ENCODE measurements around the gene GAB2. TPM values are rescaled to one million over a fixed set of nuclear protein-coding genes. Genes with fewer than 3 reads are reported as not detected.

GAB2 gene
- total and polyA plus RNA-seq, 2 of the 4 experiments (the other 2 are of a cell fraction), result 3.3 to 5.9 TPM

DNA sequence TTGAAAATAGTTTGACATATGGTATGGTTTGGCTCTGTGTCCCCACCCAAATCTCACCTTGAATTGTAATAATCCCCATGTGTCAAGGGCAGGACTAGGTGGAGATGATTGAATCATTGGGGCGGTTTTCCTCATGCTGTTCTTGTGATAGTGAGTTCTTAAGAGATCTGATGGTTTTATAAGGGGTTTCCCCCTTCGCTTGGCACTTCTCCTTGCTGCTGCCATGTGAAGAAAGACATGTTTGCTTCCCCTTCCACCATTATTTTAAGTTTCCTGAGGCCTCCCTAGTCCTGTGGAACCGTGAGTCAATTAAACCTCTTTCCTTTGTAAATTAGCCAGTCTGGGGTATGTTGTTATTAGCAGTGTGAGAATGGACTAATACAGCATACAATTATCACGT lies 236.9 kb downstream of the GAB2 start:
- H4K5ac ChIP-seq (ENCODE audit: low read depth, low read length), result no peak overlapping the region
- DNase-seq, result no peak

More for the DNA sequence above, 236.9 kb downstream of the GAB2 start:
- ChIA-PET POLR2A (ENCODE audit: unreplicated experiment) (no interaction called here), CTCF (no interaction called here)
- H3K56ac ChIP-seq (ENCODE audit: extremely low read depth, insufficient read depth, low read length), result no peak overlapping the region
- no peak overlapping the region for H3K9ac ChIP-seq (ENCODE audit: low read depth, low read length)
- peaks cover 19 to 75% of the 10 kb centered on the region in 2 experiments for H3K79me1 ChIP-seq (ENCODE audit: low read depth in 1 of 2, low read length in 2 of 2)
- no peak overlapping the region for H2BK120ac ChIP-seq (ENCODE audit: low read depth, low read length)
- no peak overlapping the region for H3K18ac ChIP-seq (ENCODE audit: low read depth, low read length)
- H2AK5ac ChIP-seq (ENCODE audit: low read depth, low read length), result no peak overlapping the region
- no peak overlapping the region for H4K8ac ChIP-seq (ENCODE audit: low read depth in 2 of 2, low read length in 2 of 2)
- no TSS peak for BruUV-seq (replicated peaks)
- H4K91ac ChIP-seq (ENCODE audit: insufficient read depth, low read depth, low read length), result no peak overlapping the region
- no peak overlapping the region for H2BK20ac ChIP-seq (ENCODE audit: low read depth, low read length)
- no peak for ATAC-seq (ENCODE audit: low read depth)
- H3K23ac ChIP-seq (ENCODE audit: low read depth, low read length), result no peak overlapping the region
- H3K36me3 ChIP-seq (ENCODE audit: control insufficient read depth, insufficient read depth, low read length), result peaks cover 10% of the 10 kb centered on the region
- H2BK15ac ChIP-seq (ENCODE audit: low read depth, low read length), result no peak overlapping the region
- dilution Hi-C loops (cut with HindIII; ENCODE audit: low sequenced_read_pairs, unreplicated experiment), result no loop called here
- no peak overlapping the region for H2AFZ ChIP-seq (replicated peaks; ENCODE audit: low read length, poor library complexity)
- H3K9me1 ChIP-seq (ENCODE audit: insufficient read depth, low read length), result peaks cover 12% of the 10 kb centered on the region
- in situ Hi-C loops (cut with MboI; ENCODE audit: low sequenced_read_pairs), result no loop called here
- H3K4me2 ChIP-seq (ENCODE audit: low read depth, low read length), result no peak overlapping the region
- TF ChIP-seq BHLHE40 (IDR thresholded peaks at IDR 0.05; ENCODE audit: low read depth, low read length), result no peak
- no peak for TF ChIP-seq MAZ (IDR thresholded peaks at IDR 0.05; ENCODE audit: borderline replicate concordance, low read depth, low read length)
- TF ChIP-seq RCOR1 (IDR thresholded peaks at IDR 0.05; ENCODE audit: insufficient replicate concordance, low read length), result no peak
- TF ChIP-seq RFX5 (IDR thresholded peaks at IDR 0.05; ENCODE audit: low read depth, low read length), result no peak
- TF ChIP-seq, protein P1, sequence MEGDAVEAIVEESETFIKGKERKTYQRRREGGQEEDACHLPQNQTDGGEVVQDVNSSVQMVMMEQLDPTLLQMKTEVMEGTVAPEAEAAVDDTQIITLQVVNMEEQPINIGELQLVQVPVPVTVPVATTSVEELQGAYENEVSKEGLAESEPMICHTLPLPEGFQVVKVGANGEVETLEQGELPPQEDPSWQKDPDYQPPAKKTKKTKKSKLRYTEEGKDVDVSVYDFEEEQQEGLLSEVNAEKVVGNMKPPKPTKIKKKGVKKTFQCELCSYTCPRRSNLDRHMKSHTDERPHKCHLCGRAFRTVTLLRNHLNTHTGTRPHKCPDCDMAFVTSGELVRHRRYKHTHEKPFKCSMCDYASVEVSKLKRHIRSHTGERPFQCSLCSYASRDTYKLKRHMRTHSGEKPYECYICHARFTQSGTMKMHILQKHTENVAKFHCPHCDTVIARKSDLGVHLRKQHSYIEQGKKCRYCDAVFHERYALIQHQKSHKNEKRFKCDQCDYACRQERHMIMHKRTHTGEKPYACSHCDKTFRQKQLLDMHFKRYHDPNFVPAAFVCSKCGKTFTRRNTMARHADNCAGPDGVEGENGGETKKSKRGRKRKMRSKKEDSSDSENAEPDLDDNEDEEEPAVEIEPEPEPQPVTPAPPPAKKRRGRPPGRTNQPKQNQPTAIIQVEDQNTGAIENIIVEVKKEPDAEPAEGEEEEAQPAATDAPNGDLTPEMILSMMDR (conservative IDR thresholded peaks at IDR 0.05; ENCODE audit: low read depth, low read length), result no peak
- no peak for TF ChIP-seq POLR2A (IDR thresholded peaks at IDR 0.05; ENCODE audit: low read depth, low read length)
- no peak for TF ChIP-seq FOS (IDR thresholded peaks at IDR 0.05; ENCODE audit: low read depth, low read length)
- TF ChIP-seq NFE2L2 (IDR thresholded peaks at IDR 0.05; ENCODE audit: low read depth, low read length), result no peak
- TF ChIP-seq, protein P2, sequence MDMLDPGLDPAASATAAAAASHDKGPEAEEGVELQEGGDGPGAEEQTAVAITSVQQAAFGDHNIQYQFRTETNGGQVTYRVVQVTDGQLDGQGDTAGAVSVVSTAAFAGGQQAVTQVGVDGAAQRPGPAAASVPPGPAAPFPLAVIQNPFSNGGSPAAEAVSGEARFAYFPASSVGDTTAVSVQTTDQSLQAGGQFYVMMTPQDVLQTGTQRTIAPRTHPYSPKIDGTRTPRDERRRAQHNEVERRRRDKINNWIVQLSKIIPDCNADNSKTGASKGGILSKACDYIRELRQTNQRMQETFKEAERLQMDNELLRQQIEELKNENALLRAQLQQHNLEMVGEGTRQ (IDR thresholded peaks at IDR 0.05; ENCODE audit: low read depth, low read length), result no peak
- no peak for TF ChIP-seq RAD21 (IDR thresholded peaks at IDR 0.05; ENCODE audit: low read length)
- TF ChIP-seq CEBPB (IDR thresholded peaks at IDR 0.05; ENCODE audit: low read depth, low read length), result no peak
- TF ChIP-seq MAFK (IDR thresholded peaks at IDR 0.05; ENCODE audit: low read depth, low read length), result no peak
- TF ChIP-seq CHD1 (IDR thresholded peaks at IDR 0.05; ENCODE audit: low read depth, low read length), result no peak
- TF ChIP-seq, protein P3, sequence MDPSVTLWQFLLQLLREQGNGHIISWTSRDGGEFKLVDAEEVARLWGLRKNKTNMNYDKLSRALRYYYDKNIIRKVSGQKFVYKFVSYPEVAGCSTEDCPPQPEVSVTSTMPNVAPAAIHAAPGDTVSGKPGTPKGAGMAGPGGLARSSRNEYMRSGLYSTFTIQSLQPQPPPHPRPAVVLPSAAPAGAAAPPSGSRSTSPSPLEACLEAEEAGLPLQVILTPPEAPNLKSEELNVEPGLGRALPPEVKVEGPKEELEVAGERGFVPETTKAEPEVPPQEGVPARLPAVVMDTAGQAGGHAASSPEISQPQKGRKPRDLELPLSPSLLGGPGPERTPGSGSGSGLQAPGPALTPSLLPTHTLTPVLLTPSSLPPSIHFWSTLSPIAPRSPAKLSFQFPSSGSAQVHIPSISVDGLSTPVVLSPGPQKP (IDR thresholded peaks at IDR 0.05; ENCODE audit: borderline replicate concordance, low read depth, low read length), result no peak
- TF ChIP-seq SMC3 (IDR thresholded peaks at IDR 0.05; ENCODE audit: low read depth, low read length), result no peak
- WGBS, 2 experiments (ENCODE audit: extremely low coverage in 2 of 2, insufficient read length in 1 of 2), result no CpG with 5 or more reads among the region's 4 CpGs
- no peak overlapping the region for H3K14ac ChIP-seq (replicated peaks; ENCODE audit: low read depth, low read length)
- H3K4me3 ChIP-seq (ENCODE audit: insufficient read depth, low read depth, low read length), result no peak overlapping the region
- no peak overlapping the region for H2BK5ac ChIP-seq (ENCODE audit: low read depth, low read length, poor library complexity, severe bottlenecking)
- H4K20me1 ChIP-seq (ENCODE audit: insufficient read depth, low read length), result peaks cover 5% of the 10 kb centered on the region
- no peak overlapping the region for H3K4ac ChIP-seq (ENCODE audit: low read depth, low read length)
- H3K4me1 ChIP-seq (ENCODE audit: control insufficient read depth, insufficient read depth, low read length), result peaks cover 3% of the 10 kb centered on the region; the same call in 1 of the 2 replicates
- no peak overlapping the region for H3K27ac ChIP-seq (ENCODE audit: insufficient read depth, low read length)
- H2AK9ac ChIP-seq (replicated peaks; ENCODE audit: low read depth, low read length, poor library complexity), result no peak overlapping the region
- H3K9me3 ChIP-seq (ENCODE audit: control insufficient read depth, insufficient read depth, low read length), result no peaks in the 10 kb centered on the region
- intact Hi-C loops (cut with micrococcal nuclease), result no loop called here
- H3K27me3 ChIP-seq (ENCODE audit: control insufficient read depth, insufficient read depth, low read length), result no peaks in the 10 kb centered on the region

Measured in IMR-90 (cell line).